ENCODE data around the gene DYNLRB1.

DYNLRB1 gene

GRCh38 chr20:34575756-34576155 is 59.5 kb downstream of the DYNLRB1 start:
- DNase-seq (ENCODE audit: extremely low read depth in 1 of 2, low read depth in 1 of 2): no peak

DNA sequence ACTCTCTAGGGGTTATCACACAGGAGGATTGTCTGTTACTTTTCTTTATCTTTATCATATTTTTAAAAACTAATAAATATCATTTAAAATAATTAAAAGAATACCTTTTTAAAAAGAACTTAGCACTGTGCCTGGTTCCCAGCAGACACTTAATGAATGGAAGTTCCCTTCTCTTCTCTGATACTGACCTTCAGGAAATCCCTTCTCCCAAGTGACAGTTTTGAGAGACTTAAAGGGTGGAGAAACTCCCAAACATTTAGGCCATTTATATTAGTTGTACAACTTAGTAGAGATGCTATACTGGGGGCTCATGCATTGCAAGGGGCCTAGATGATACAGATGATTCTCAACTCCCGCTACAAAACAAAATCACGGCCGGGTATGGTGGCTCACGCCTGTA is 60.8 kb downstream of the DYNLRB1 start:
- no peak for DNase-seq (ENCODE audit: extremely low read depth in 1 of 2, low read depth in 1 of 2)

GRCh38 chr20:34578025-34578424 is 61.8 kb downstream of the DYNLRB1 start:
- no peak for DNase-seq (ENCODE audit: extremely low read depth in 1 of 2, low read depth in 1 of 2)

- no peak for DNase-seq (ENCODE audit: extremely low read depth in 1 of 2, low read depth in 1 of 2)
Measured at GRCh38 chr20:34578521-34578920, 62.3 kb downstream of the DYNLRB1 start.

- DNase-seq (ENCODE audit: extremely low read depth in 1 of 2, low read depth in 1 of 2): no peak
Measured at GRCh38 chr20:34579191-34579978, 63.2 kb downstream of the DYNLRB1 start.

GRCh38 chr20:34579979-34580940 is 64.0 kb downstream of the DYNLRB1 start:
- no peak for DNase-seq (ENCODE audit: extremely low read depth in 1 of 2, low read depth in 1 of 2)

- DNase-seq (ENCODE audit: extremely low read depth in 1 of 2, low read depth in 1 of 2): no peak
Measured at GRCh38 chr20:34581341-34582184, 65.3 kb downstream of the DYNLRB1 start.

- no peak for DNase-seq (ENCODE audit: extremely low read depth in 1 of 2, low read depth in 1 of 2)
Measured at GRCh38 chr20:34582221-34582620, 66.0 kb downstream of the DYNLRB1 start.

DNA sequence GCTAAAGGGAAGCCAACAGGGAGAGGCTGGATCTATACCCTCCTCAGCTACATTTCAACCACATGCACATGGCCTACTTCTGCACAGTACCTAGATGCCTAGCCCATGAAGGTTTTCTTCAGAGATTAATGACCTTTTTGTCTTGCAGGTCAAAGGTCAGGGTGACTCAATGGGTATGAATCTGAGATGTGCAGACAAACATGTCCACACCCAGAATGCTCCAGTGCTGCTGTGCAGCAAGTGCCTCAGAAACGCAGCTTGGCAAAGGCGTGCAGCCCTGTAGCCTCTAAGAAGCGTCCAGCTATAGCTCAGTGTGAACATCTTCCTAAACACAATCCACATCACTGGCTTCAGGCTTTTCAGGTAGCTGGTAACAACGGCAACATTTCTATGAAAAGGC is 66.7 kb downstream of the DYNLRB1 start:
- no peak for DNase-seq (ENCODE audit: extremely low read depth in 1 of 2, low read depth in 1 of 2)

DNA sequence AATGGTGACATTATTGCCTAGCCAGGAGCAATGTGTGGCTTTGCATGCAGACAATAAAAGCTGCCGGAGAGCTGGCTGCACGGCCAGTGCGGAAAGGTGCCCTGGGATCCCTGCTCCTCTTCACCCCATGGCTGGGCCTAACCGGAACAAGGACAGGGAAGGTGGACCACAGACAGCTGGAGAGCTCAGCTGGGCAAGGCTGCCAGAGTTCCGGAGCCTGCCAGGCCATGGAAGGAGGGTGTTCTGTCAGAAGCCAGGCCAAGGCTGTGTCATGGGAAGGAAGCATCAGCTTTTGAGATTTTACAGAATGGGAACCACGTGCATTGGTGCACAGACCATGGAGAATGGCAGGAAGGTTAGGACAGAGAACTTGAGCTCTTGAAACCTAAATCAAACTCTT is 67.3 kb downstream of the DYNLRB1 start:
- DNase-seq (ENCODE audit: extremely low read depth in 1 of 2, low read depth in 1 of 2): no peak

- DNase-seq (ENCODE audit: extremely low read depth in 1 of 2, low read depth in 1 of 2): no peak
Measured at GRCh38 chr20:34585019-34585418, 68.8 kb downstream of the DYNLRB1 start.

- DNase-seq (ENCODE audit: extremely low read depth in 1 of 2, low read depth in 1 of 2): no peak
Measured at GRCh38 chr20:34586488-34587163, 70.4 kb downstream of the DYNLRB1 start.
